HepG2 (cell line): Measurements from ENCODE around the gene PTCD1.

Source experiments
- CREB1 ChIP-seq, 2 experiments: fragments of 450-650 bp in 1 of 2; IDR thresholded peaks; 2 replicates each; pipeline ENCODE4 v1.6.1; 2016 to 2017; ENCODE audit warnings: control low read depth in 1 of 2, mild to moderate bottlenecking in 1 of 2, missing compliant biosample characterization in 1 of 2, missing genetic modification characterization in 1 of 2
- CTCF ChIP-seq: sonication (generic); formaldehyde crosslinking; IDR thresholded peaks from 2 replicates; pipeline ENCODE4 v1.5.0; 2020; ENCODE audit warnings: mild to moderate bottlenecking, missing genetic modification reagents, moderate library complexity
- ETV6 ChIP-seq: sonication (generic); formaldehyde crosslinking; conservative IDR thresholded peaks from 2 replicates; pipeline ENCODE4 v1.4.0; 2020; ENCODE audit warnings: missing genetic modification reagents
- HMGA1 ChIP-seq: sonication (generic); formaldehyde crosslinking; conservative IDR thresholded peaks from 2 replicates; pipeline ENCODE4 v1.4.0; 2020; ENCODE audit warnings: missing genetic modification reagents
- SIN3B ChIP-seq: fragments of 150-350 bp; IDR thresholded peaks from 2 replicates; pipeline ENCODE4 v1.6.1; 2014; ENCODE audit warnings: low read length
- ZNF232 ChIP-seq: sonication (generic); formaldehyde crosslinking; IDR thresholded peaks from 2 replicates; pipeline ENCODE4 v1.4.0; 2020; ENCODE audit warnings: missing genetic modification reagents, borderline replicate concordance

- TF ChIP-seq SIN3B (no peak), CTCF (no peak), CREB1 (IDR thresholded peaks at IDR 0.05) (no peak), CREB1 (CRISPR knock-in tag; IDR thresholded peaks at IDR 0.05) (no peak), ETV6 (CRISPR knock-in tag) (no peak), ZNF232 (CRISPR knock-in tag) (no peak), HMGA1 (CRISPR knock-in tag) (no peak)
These were observed 39.0 kb downstream of the PTCD1 start for GRCh38 chr7:99399597-99399996.
